HG03439 (cell line): ENCODE measurements around the gene NCAN.

Source experiments
- ATAC-seq: cut with Tn5 transposase; IDR thresholded peaks from one replicate; pipeline ENCODE4 v1.9.1; 2021; ENCODE audit warnings: mild to moderate bottlenecking, moderate library complexity; ENCODE audit not compliant: unreplicated experiment

Gene NCAN

DNA sequence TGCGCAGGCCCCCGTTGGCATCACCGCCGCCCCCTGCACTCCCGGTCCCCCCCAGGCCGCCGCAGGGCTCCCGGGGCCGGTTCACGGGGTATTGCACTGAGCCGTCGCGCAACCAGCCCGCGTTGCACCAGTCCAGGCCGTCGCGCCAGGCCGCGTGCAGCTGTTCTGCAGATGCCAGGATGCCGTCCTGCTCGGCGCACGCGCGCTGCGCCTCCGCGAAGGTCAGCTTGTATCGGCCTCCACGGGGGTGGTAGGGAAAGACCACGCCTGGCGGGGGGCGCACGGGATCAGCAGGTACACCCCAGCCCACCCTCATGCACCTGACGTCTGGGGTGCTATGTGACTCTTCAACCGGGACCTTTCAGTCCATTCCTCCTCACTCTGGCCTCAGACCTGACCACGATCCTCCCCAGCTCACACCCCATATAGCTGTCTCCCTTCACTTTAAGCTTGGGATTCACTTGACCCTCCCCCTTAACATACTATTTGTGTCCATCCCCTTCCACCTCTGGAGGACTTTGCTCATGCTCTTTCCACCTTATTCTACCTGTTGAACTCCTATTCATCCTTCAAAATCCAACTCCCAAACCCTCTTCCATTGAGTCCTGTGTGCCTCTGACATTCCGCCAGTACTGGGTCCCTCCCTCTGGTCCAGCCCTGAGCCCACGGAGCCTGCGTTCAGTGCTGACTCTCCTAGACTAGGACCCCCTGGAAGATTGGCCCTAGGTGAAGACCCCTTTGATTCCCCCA, 47.0 kb downstream of the NCAN start:
- ATAC-seq = no peak

GRCh38 chr19:19259741-19260140, 48.0 kb downstream of the NCAN start:
- ATAC-seq = no peak

GRCh38 chr19:19260417-19261214, 48.9 kb downstream of the NCAN start:
- no peak for ATAC-seq

DNA sequence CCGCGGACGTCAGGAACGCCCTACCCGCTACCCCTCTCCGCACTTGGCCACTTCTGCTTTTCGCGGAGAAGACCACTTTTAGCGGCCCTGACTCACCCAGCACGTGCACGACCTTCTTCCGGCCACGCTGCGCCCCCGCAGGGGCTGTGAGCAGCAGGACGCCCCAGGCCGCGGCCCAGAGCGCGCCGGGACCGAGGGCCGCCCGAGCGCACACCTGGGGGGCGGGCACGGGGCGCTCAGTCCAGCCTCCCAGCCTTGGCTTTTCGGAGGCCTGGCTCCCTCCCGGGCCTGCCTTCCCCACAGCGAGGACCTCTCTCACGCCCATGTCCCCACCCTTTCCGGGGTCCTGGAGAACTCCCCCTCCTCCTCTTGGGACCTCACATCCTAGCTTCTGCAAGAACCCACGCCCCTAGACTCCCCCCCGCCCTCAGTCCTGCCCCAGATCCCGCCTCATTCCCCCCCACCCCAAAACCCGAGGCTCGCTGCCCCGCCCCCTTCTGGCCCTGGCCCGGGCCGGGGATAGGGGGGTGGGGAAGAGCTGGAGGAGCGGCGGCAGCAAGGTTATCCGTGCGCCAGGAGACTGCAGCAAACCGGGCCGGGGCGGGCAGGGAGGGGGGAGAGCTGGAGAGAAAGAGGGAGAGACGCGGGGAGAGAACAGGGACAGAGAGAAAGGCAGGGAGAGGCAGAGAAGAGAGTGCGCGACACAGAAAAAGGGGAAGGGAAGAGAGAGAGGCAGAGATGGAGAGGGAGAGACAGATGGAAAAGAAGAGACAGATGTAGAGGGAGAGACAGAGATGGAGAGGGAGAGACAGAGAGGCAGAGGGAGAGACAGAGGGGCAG, 49.8 kb downstream of the NCAN start:
- no peak for ATAC-seq

GRCh38 chr19:19262190-19263057, 50.7 kb downstream of the NCAN start:
- no peak for ATAC-seq

- ATAC-seq = no peak
Observed at GRCh38 chr19:19263886-19264487, 52.2 kb downstream of the NCAN start.

DNA sequence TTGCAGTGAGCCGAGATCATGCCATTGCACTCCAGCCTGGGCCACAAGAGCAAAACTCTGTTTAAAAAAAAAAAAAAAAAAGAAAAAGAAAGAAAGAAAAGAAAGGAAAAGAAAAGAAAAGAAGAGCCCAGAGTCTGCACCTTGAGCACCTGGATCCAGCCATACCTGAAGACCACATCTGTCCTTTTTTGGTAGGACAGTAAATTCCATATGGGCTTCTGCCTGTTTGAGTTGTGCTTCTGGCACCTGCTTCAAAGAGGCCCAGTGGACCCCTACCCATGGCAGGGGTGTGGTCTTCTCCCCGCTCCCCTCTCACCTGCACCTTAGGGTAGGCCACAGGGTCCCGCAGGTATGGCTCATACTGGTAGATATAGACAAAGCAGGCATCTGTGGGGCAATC, 55.5 kb downstream of the NCAN start:
- no peak for ATAC-seq

GRCh38 chr19:19268453-19269385, 57.0 kb downstream of the NCAN start:
- ATAC-seq = no peak

DNA sequence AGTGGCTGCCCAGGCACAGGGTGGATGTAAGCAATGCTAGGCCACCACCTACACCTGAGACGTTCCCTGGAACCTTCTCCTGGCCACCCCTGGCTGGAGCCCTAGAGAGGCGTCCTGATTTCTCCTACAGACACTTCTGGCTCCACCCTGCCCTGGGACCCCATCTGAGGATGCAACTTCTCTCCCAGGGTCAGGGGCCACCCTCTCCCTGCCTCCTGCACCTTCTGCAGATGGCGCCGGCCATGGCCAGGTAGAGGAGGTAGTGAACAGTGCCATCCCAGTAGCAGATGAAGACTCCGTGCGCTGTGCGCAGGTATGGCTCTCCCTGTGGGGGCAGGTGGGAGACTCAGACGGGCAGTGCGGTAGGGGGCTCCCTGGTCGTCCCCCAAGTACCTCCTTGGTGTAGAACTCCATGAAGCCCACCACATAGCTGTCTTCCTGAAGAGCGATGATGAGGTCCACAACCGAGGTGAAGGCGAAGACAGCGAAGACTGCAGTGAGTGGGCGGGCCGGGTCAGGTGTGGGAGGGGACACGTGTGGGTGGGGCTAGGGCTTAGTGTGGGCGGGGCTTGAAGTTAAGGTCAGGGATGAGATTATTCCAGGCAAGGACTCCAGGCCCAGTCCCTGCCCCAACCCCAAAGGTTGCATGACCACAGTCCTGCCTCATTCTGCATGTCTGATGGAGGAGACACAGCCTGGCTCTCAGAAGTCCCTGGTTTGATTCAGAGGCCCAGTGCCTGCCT, 58.4 kb downstream of the NCAN start:
- ATAC-seq = no peak

- no peak for ATAC-seq
Observed at GRCh38 chr19:19270749-19271571, 59.2 kb downstream of the NCAN start.

DNA sequence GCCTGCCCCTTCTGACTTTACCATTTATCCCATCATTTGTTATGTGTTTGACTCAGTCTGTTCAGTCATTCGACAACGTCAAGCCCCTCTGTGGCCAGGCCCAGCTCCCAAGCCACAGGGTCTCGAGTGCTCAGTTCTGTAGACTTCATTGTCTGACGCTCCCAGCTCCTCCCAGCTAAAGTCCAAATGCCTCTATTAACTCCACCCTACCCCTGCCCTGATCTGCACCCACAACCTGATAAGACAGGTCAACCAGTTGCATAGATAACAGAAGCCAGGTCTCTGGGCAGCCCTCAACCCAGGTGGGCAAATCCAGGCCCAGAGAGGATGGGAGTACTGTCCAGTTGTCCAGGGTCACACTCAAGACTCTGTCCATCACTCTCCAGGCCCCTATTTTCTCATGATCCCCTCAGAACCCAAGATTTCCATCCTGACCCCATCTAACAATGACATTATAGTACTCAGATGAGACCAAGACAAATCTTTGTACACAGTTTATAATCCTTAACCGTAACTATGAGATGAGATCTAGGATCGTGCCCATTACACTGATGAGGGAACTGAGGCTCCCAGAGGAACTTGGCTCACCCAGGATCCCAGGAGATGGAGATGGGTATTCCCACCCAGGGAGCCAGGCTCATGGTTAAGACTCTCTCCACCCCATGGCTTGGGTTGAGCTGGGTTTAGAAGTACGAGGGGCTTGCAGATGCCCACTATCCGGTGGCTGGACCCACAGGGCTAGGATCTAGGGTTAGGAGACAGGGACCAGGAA, 60.3 kb downstream of the NCAN start:
- no peak for ATAC-seq

DNA sequence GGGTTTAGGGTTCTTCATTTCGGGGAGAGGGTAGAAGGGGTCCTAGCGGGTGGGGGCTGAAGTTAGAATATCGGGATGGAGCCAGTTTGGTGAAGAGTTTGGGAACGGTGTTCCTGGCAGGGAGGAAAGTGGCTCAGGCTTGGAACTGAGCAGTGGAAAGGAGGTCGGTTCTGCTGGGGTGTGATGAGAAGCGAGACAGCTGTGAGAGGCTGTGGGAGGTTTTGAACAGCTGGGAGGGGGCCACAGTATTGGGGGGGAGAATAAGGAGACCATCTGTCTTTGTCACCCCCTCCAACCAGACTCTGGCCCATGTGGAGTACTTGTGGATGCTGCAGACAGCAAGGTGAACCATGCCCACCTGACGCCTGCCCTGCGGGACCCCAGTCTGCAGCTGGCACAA, 62.4 kb downstream of the NCAN start:
- no peak for ATAC-seq

DNA sequence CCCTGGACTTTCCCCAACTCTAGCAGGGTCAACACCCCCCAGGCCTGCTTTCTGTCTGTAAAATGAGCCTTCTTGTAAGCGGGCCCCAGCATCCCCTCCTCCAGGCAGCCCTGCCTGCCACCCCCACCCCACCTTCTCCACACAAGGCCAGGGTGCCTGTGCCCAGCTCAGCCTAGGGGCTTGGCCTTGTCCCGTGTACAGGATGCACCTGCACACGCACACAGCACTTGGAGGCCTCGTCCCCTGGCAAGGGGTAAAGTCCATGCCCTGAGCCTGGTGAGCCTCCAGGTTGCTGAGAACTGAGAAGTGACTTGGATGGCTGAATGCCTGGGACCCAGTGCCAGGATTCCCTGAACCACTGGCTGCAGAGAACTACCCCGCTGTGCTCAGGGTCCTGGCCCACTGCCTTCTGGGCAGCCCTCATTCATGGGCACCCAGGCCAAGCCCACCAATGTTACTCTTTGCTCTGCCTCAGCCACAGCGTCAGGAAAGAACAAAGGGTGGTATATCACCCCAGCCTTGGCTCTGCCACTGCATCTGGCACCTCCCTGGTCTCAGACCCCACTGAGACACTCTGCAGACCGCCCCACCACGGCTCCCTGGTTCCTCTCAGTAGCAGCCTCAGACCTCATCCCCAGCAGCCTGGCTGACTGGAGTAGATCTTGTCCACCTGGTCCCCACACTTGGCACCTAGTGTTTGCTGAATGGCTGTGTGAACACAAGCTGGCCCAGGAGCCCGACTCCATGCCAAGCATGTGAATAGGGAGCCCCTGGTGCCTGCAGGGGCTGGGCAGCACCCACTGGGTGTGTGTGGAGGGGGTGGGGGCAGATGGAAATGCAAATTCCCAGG, 63.2 kb downstream of the NCAN start:
- no peak for ATAC-seq

- no peak for ATAC-seq
Observed at GRCh38 chr19:19276386-19276785, 64.6 kb downstream of the NCAN start.

DNA sequence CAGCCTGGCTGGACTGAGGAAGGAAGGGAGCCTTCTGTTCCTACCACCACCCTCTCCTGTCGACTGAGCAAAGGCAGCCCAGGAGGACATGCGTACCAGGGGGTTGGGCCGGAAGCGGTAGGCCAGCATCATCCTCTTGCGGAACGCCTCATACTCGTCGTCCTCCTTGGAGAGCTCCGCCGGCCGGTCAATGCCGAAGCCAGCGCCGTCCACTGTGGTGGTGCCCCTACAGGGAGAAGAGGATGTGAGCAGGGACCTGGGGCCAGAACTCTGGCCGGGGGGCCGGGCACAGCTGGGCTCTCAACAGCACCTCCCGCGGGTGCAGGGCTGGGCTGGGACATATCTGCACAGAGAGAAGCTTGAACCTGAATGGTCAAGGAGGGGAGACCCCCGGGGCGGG, 65.1 kb downstream of the NCAN start:
- no peak for ATAC-seq

GRCh38 chr19:19278315-19278714, 66.6 kb downstream of the NCAN start:
- ATAC-seq = no peak
